SU-DHL-6 (cell line): ENCODE data around the gene FAM167B.

Source experiments
- CTCF ChIP-seq: fragments of 200-600 bp; sonication (generic); IDR thresholded peaks from one replicate; pipeline ENCODE4 v1.5.1; 2017; ENCODE audit warnings: antibody characterized with exemption, mild to moderate bottlenecking, low read length, moderate library complexity; ENCODE audit not compliant: insufficient read depth, poor library complexity, severe bottlenecking
- EZH2phosphoT487 ChIP-seq: fragments of 200-600 bp; sonication (generic), shearing (Covaris generic); conservative IDR thresholded peaks from 2 replicates; pipeline ENCODE4 v1.6.1; 2018; ENCODE audit warnings: mild to moderate bottlenecking, antibody characterized with exemption, low read length, moderate library complexity, mixed read lengths

- TF ChIP-seq CTCF (no peak), EZH2phosphoT487 (no peak)
Measured at GRCh38 chr1:32198237-32199042, 48.6 kb upstream of the FAM167B start.
